ENCODE results near the gene ZNF800.

DNA sequence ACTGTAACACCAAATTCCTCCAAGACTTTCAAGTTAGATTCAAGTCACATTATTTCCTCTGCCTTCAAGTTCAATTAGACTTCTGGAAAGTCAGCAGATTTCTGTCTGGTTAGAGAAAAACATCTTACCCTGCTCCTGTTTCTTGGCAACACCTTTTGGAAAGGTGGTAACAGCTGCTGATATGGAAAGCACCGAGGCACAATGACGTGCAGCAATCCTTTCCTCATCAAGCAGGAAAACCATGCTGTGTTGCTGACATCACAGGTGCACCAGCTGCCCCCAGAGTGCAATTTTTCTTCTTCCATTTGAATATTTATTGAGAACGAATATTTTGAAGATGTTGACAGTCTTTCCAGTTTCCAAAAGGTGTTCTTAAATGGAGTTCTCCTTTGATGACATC is 41.9 kb downstream of the ZNF800 start:
- TF ChIP-seq FOXK2 (IDR thresholded peaks at IDR 0.05) (no peak), SUZ12 (IDR thresholded peaks at IDR 0.05) (no peak), ELF4 (IDR thresholded peaks at IDR 0.05) (no peak), L3MBTL2 (conservative IDR thresholded peaks at IDR 0.05) (no peak), BHLHE40 (IDR thresholded peaks at IDR 0.05; ENCODE audit: borderline replicate concordance) (no peak), FOXA1 (IDR thresholded peaks at IDR 0.05) (no peak), HDGF (IDR thresholded peaks at IDR 0.05; ENCODE audit: borderline replicate concordance) (no peak), FOXM1 (IDR thresholded peaks at IDR 0.05; ENCODE audit: borderline replicate concordance) (no peak)
- TF ChIP-seq, protein P1, sequence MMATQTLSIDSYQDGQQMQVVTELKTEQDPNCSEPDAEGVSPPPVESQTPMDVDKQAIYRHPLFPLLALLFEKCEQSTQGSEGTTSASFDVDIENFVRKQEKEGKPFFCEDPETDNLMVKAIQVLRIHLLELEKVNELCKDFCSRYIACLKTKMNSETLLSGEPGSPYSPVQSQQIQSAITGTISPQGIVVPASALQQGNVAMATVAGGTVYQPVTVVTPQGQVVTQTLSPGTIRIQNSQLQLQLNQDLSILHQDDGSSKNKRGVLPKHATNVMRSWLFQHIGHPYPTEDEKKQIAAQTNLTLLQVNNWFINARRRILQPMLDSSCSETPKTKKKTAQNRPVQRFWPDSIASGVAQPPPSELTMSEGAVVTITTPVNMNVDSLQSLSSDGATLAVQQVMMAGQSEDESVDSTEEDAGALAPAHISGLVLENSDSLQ (IDR thresholded peaks at IDR 0.05): no peak
